GM10847 (cell line): ENCODE measurements around the gene TCP10L.

Source experiments
- POLR2A ChIP-seq: IDR thresholded peaks from 2 replicates; pipeline ENCODE4 v1.6.1; 2011; ENCODE audit not compliant: insufficient read length; ENCODE audit errors: extremely low read depth

The TCP10L gene

DNA sequence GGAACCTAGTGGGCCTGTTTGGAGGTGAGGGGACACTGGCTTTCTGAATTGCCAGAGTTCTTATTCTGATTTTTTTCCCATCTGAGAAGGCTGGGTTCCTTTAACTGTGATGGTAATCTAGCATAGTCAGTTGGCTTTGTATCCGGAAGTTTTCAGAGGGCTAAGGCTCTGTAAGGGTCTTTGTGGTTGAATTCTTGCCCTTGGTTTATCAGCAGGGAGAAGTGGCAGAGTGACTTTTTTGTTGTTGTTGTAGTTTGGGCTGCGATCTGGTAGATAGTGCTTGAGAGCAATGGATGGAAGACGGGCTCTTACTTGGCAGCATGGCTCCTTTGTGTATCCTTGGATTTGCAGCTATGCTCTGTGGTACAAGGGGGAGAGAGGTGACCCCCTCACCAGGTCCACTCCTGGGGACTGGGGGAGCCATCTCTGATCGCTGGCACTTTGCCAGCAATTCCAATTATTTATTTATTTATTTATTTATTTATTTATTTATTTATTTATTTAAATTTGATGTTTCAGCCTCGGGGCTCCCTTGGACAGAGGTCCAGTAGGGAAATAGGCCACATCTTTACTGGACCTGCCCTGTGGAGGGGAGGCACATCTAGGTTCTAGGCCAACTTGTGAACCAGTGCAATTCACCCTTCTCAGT, 18.5 kb downstream of the TCP10L start:
- TF ChIP-seq POLR2A, result no peak

DNA sequence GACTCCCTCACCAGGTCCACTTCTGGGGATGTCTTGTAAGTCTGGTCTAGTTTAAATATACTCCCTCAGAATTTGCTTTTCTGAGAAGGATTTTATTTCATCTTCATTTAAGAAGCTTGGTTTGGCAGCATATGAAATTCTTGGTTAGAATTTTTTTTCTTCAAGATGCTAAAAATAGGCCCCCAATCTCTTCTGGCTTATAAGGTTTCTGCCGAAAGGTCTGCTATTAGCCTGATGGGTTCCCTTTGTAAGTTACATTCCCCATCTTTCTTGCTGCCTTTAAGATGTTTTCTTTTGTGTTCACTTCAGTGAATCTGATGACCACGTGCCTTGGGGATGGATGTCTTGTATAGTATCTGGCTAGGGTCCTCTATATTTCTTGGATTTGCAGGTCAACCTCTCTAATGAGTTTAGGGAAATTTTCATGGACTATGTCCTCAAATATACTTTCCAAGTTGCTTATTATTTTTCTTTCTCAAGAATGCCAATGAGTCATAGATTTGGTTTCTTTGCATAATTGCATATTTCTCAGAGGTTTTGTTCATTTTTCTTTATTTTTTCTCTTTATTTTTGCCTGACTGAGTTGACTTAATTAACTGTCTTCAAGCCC, 19.4 kb downstream of the TCP10L start:
- TF ChIP-seq POLR2A, result no peak

- no peak for TF ChIP-seq POLR2A
Measured at GRCh38 chr21:32562915-32563314, 22.4 kb downstream of the TCP10L start.

DNA sequence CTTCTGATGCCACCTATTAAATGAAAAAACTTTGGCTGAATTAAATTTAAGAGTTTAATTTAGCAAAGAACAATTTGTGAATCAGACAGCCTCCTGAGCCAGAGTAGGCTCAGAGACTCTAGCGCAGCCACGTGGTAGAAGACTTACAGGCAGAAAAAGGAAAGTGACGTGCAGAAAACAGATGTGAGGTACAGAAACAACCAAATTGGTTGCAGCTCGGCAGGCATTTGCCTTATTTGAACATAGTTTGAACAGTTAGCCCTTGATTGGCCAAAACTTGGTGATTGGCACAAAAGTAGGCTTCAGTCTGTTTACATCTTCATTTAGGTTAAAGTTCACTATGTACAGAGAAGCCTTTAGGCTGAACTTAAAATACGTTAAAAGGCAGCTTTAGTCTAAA, 22.9 kb downstream of the TCP10L start:
- no peak for TF ChIP-seq POLR2A

GRCh38 chr21:32560896-32561295, 24.4 kb downstream of the TCP10L start:
- no peak for TF ChIP-seq POLR2A

- TF ChIP-seq POLR2A, result no peak
Measured at GRCh38 chr21:32559006-32559610, 26.2 kb downstream of the TCP10L start.

DNA sequence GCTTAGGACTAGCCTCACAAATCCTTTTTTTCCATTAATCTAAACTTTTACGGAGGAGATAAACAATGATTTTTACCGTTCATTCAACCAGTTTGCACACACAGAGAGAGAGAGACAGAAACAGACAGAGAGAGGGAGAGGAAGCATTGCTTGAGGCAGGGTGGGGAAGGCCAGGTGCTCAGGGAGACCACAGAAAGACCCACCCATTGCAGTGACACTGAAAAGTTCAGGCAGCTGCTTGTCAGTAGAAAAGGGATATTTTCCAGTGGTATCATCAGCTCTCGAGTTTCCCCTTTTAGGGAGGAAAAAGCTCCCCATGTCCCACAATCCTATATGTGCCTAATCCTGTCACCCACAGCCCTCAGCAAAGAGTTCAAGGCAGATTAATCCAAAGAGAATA, 27.2 kb downstream of the TCP10L start:
- no peak for TF ChIP-seq POLR2A

GRCh38 chr21:32554832-32555638, 30.3 kb downstream of the TCP10L start:
- no peak for TF ChIP-seq POLR2A

GRCh38 chr21:32549886-32550285, 35.4 kb downstream of the TCP10L start:
- no peak for TF ChIP-seq POLR2A

- no peak for TF ChIP-seq POLR2A
Measured at GRCh38 chr21:32549440-32549839, 35.9 kb downstream of the TCP10L start.

GRCh38 chr21:32548978-32549377, 36.3 kb downstream of the TCP10L start:
- no peak for TF ChIP-seq POLR2A

DNA sequence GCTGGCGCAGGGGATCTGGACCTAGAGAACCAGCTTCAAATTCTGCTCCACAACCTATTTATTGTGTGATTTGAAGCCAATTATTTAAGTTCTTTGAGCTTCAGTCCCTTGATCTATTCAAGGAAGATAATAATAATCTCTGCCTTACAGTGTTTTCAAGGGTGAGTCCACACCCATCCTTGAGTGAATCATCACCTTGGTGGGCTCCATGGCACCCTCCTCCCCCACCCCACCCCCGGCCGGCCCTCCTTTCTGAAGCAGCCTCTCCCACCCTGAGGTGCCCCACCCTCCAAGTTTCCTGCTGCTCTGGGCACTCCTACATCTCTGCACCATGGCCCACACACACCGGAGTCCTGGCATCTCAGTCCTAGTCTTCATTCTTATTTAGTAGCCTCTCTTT, 38.3 kb downstream of the TCP10L start:
- no peak for TF ChIP-seq POLR2A

DNA sequence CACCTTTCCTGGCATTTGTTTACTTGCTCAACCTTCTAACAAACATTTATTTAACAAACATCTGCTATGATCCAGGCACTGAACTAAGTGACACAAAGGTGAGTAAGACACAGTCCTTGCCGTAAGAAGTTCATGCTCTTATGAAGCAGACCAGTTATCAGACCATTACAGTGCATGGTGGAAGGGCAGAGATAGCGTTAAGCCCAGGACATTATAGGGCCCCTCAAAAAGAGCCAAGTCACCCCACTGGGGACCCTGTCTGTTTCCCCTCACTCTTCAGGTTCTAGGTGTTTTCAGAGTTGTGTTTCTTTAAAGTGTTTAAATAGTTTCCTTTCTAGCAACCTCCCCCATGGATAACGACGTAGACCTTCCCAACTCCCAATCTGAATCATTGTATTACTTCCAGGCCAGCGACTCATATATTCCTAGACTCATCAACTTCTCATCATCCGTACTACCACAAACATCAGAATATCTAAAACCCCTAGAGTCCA, 39.3 kb downstream of the TCP10L start:
- TF ChIP-seq POLR2A, result no peak

DNA sequence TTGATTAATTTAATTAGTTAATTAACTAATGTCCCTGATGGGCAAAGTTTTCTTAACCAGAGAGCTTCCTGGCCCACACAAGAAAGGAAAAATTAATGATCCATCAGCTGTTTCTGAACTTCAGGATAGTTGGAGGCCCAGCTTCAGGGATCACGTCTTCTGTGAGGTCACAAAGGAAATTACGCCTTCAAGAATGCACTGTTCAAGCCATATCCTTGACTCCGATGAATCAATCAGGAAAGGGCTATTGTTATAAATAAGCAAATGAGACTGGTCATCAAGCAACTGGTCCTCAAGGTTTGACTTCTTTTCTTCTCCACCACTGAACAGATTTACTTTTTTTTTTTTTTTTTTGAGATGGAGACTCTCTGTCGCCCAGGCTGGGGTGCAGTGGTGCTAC, 40.6 kb downstream of the TCP10L start:
- TF ChIP-seq POLR2A, result no peak

DNA sequence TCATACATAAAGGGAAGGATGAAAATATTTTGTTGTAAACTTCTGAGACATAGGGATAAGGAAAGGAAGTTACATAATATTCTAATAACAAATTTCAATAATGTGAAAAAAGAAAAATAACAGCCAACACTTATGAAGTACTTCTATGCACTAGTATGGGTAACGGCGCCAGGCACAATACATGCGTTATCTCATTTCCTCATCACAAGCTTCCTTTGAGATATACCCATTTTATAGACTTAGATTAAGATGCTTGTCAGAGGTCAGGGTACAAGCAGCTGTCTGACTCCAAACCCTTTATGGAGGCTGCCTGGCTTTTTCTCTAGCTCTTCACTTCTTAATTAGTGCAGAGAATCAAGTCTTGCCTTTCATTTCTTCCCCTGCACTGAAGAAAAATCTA, 41.3 kb downstream of the TCP10L start:
- TF ChIP-seq POLR2A, result no peak

GRCh38 chr21:32539378-32539777, 45.9 kb downstream of the TCP10L start:
- no peak for TF ChIP-seq POLR2A

- TF ChIP-seq POLR2A, result no peak
Measured at GRCh38 chr21:32538147-32538792, 47.1 kb downstream of the TCP10L start.
